GM11168 (cell line): ENCODE data around the gene LDLRAD4.

Experiments used
- in situ Hi-C: fragments of 300-500 bp; cut with MboI; formaldehyde crosslinking; loops from one replicate; pipeline ENCODE4 v1.12.0; 2022; ENCODE audit warnings: low sequenced_read_pairs; ENCODE audit not compliant: unreplicated experiment

Gene LDLRAD4

DNA sequence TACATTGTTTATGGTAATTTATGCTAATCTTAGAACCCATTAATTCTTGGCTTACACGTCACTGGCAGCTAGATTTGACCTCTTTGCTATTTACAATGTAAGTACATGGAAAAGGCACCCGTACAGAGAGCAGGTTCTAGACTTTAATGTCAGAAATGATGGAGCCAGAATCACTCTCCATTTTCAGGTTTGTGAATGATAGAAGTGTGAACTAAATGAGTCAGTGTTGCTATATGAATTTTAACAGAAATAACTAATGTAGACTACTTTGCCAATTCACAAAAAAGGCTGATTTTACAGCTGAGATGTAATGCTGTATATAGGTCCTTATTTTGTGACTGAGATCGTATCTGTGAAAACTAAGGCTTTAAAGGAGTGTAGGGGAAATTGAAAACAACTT, 214.6 kb downstream of the LDLRAD4 start:
- in situ Hi-C loops: no loop called here

DNA sequence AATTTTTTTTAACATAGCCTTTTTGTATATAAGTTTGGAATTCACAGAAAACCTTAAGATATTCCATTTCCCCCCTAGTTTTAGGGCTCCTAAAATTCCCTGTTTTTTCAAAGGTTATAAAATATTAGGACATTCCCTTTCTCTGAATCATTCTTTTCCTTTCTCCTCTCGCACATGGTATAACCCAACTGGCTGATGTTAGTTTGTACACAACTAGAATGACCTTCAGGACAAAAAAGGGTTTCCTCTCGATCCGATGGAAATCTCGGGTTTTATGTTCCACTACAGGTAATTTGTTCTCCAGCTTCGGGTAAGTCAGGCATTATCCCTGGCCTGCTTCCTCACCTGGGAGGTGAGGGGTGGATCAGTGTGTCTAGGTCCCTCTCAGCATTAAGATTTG, 215.1 kb downstream of the LDLRAD4 start:
- in situ Hi-C loops: no loop called here

DNA sequence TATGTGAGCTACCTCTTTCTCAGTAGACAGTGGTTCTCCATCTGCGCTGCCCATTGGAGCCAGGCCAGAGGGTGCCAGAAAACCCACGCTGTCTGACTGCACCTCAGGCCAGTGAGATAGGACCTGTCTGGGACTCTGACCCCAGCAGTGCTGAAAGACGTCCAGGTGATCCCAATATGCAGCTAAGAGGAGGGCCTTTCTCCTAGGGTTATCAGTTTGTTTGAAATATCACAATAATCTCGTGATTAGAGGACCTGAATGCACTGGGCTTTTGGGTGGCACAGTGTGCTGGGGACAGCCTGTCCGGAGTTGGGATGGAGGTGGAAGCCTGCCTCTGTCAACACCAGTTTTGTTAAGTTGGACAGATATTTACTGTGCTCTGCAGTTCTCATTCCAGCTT, 216.3 kb downstream of the LDLRAD4 start:
- in situ Hi-C loops: no loop called here

DNA sequence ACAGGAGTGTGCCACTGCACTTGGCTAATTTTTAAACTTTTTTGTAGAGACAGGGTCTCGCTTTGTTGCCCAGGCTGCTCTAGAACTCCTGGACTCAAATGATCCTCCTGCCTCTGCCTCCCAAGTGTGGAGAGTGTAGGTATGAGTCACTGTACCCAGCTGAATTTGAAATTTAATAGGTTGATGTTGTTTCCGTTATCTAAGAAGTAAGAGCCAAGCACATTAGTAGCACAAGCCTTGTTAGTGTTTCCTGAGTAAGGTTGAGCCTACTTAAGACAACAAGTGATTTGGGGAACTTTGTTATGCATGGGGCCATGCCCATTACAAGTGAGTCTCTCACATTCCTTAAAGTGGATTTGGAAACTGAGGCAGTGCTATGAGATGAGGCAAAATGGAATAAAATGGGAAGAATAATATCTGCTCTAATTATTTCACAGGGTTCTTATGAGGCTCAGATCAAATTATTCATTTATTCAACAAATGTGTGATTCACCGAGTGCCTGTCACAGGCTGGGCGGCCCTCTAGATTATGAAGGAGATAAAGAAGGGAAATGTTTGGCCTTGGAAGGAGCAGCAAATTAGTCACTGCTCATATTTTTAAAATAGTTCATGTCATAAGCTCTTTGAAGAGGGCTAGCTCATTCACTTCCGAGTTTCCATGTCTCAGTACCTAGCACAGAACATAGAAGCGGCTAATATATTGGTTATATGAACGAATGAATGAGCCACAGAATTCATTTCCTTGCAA, 217.2 kb downstream of the LDLRAD4 start:
- in situ Hi-C loops: no loop called here

DNA sequence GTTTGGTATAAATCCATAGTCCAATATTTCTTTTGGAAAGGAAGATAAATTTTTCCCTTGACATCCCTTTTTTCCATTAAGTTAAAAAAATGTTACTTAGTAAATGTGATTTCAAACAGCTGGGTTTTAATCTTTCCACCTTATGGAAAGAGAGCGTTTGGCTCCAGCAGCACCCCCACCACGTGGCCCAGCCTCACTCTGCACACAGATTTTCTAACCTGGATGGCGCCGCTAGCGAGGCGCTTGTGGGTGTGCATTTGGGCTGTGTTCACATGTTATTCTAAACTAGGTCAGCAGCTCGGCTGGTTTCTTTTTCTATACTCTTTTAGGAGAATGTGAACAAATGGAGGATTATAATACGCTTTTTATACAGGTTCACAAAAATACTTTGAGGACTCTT, 218.0 kb downstream of the LDLRAD4 start:
- in situ Hi-C loops: no loop called here

DNA sequence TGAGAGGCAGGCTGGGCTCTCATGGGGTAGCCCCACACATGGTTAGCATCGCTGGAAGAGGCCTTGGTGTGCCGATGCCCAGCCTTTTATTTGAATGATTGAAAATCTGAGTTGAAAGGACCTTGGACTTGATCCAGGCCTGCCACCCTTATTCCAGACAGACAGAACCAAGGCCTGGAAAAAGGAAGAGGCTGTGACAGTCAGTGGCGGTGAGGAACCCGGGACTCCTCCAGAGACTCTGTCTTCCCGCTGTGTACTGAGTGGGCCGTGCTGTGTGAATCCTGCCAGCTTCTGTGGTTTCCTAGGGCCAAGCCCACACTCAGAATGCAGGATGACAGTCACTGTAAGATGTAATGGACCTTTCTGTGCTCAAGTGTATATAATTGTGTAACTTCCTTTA, 218.5 kb downstream of the LDLRAD4 start:
- in situ Hi-C loops: no loop called here

DNA sequence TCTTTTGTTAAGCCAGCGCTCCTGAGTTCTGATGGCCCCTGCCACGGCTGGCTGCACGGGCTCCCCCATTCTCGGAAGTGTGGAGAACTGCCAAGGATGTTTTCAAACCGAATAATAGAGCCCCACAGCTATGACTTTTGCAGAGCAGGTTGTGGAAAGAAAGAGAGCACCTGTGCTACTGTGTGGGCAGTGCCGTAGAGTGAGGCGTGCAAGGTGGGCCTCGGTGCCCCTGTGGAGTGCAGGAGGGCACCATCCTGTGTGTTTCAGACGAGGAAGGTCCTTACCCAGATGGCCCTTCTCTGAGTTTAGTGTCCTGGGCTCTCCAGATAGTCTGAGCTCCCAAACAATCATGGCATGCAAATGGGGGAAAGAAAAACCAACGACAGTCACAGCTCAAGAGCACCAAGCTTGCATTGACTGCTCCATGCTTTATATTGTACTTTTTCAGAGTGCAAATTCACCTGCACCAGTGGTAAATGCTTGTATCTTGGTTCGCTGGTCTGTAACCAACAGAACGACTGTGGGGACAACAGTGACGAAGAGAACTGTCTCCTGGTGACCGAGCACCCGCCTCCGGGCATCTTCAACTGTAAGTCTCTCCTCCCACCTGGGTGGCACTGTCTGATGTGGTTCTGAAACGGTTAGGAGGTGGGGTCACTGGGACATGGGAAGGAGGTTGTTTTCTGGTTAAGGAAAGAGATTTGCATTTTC, 219.4 kb downstream of the LDLRAD4 start:
- in situ Hi-C loops: no loop called here

DNA sequence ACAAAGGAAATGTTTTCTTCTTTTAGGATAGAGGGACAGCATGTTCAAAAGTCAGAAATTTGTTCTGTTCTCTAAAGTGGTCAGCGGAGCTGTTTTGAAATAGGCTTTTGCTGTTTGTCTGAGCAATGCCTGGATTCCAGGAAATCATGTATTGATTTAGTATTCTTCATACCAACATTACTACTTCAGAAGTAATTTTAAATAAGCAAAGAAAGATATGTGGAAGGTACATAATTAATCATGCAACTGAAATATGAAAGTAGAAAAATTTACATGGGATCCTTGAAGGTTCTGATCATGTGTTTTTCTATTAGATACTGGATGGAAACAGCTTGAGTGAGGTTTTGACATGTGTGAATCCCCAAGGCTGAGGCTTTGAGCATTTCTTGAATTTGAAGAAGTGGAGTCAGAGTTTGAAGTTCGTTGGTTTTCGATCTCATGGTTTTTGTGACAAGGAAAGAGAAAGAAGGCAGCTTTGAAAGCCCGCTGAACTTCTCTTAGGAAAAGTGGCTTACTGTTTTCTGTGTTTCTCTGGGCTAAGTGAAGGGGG, 220.0 kb downstream of the LDLRAD4 start:
- in situ Hi-C loops: no loop called here

DNA sequence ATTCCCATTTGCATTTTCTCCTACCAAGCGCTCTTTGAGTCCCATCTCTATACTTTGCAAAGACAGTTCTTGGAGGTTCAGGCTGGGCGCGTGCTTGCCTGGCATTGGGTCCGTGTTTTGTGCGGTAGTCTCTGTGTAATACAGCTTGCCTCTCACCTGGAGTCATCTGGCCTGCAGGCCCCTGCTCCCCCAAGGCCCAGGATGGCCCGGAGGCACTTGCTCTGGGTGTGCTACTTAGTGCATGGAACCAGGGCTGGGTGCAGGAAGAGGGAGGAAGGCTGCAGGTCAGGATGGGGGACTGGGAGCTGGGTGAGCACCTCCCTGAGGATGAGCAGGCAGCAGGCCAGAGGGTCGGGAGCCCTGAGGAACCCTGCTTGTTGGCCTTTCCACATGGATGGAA, 220.9 kb downstream of the LDLRAD4 start:
- in situ Hi-C loops: no loop called here

DNA sequence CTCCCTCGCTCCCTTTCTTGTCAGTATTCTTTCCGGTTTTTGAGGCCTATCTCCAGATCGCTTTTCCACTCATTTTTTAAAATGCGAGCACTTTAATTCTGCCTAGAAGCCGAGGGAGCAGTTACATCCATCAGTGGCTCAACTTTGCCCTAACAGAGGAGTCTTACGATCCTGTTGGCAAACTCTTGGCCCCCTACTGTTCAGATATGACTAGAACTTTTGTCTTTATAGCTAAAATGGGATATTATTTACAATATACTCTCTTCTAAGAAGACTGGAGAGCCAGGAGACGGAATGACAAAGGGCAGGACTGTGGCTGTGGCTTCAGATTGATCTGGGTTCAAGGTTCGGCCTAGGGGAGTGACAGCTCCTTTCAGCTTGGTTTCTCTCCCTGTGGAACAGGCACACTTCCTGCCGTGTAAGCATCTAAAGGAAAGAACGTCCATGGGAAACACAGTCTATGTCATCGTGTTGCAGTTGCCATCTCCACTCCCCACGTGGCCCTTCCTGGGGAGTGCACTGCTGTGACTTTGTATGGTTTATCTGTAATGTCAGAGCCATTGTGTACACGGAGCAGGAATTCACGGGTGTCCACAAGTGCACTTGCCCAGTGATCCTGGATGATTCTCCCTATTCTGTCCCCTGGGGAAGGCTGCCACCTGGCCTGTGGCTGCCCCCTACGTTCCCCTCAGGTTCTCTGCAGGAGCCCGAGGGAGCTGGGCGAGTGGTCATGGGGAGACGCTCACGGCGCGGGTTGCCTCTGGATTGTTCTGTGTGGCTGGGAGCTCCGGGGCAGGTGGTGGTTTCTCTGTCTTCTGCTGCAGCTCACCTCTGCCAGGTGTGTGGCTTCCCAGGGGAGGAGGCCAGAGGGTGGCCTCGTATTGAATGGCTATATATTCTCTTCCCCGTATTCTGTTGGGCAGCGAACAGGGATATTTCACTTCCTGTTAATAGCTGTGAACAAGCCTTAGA, 222.0 kb downstream of the LDLRAD4 start:
- in situ Hi-C loops: no loop called here

DNA sequence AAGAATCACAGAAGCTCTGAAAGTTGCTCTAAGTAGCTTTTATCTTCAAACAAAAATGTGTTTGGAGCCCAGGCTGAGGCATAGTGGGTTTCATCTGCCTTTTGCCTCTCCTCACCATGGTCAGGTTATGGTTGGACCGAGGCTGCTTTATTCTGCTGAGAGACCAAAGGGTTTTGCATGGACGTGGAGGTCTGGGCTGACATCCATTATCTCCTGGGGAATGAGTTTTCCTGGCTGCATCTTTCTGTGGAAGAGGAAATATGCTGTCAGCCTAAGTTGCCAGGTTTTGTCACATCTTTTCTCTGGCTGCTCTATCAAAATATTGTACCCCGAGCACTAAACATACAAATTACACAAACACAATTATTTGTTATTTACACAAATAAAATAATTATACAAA, 223.2 kb downstream of the LDLRAD4 start:
- in situ Hi-C loops: no loop called here

DNA sequence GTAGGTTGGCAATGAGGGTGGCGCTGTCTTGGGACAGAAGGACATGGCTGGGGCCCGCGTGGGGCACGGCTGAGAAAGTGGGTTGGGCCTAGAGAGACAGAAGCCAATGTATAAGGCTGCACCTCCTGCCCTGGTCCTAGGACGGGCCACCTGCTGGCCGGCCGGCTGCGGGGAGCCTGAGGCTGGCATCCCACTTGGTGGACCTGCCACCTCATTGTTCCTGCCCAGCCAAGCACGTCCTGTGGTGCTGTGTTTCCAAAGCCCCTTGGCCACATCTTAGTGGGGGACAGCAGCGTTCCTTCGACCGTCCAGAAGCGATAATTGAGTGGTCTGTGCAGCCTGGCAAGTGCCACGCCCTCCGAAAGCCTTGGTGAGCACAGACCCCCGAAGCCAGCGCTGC, 223.9 kb downstream of the LDLRAD4 start:
- in situ Hi-C loops: no loop called here

DNA sequence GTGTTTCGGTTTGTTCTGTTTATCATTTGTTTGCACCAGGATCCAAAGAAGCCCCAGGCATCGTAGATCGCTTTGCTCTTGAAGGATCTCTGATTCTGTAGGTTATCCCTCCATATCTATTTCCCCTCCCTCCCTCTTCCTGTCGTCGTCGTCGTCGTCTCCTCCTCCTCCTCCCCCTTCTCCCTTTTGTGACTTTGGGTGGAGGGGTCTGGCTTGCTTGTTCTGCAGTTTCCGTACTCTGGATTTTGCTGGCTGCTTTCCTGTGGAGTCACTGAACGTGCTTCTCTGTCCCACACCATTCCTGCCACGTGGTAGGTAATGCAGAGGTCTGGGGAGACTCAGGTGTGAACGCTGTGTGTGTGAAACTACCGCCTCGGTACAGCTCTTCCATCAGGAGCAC, 225.0 kb downstream of the LDLRAD4 start:
- in situ Hi-C loops: no loop called here

DNA sequence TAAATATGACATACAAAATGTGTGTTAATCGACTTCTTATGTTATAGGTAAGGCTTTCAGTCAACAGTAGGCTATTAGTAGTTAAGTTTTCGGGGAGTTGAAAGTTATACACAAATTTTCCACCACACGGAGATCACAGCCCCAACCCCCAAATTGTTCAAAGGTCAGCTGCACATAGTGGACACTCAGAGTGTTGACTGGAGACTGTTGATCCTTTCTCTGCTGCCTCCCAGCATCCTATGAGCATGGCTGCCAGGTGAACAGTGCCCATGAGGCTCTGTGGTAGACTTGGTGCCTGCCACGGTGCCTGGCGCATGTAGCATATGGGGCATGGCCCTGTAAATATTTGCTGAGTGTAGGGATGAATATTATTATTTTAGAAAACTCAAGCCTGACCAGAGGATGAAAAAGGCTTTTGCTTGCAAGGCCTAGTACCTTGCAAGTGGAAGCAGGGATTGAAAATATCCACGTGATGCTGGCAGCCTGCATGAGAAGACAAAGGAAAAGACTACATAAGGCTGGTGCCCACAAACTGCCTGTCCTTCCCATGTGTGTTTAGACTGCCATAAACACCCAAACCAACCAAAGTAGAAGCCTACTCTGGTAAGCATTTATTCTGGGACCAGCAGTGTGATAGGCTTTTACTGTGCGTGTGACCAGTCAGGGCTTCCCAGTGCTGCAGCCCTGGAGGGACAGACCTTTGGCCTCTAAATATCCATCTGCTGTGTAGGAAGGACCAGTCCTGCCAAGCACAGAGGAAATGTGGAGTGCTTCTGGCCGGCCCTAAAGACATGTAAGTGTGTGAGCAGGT, 226.1 kb downstream of the LDLRAD4 start:
- in situ Hi-C loops: no loop called here

DNA sequence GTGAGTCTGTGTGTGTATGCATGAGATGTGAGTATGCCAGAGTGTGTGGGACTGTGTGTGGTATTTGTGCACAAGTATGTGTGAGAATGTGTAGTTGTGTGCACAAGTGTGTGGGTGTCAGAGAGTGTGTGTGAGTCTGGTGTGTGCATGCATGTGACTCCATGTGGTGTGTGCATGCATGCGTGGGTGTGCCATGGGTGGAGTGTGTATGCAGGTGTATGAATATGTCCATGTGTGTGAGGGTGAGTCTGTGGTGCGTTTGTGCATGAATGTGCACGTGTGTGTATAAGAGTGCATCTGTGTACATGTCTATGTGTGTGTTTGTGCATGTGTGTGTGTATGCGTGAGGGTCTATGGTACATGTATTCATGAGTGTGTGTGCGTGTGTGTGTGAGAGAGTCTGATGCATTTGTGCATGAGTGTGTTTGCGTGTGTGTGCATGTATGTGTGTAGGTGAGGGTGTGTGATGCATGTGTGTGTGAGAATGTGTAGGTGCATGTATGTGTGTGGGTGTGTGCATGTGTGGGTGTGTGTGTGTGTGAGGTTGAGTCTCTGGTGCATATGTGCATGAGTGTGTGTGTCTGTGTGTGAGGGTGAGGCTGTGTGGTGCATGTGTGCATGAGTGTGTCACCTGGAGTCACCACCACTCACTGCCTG, 226.8 kb downstream of the LDLRAD4 start:
- in situ Hi-C loops: no loop called here

DNA sequence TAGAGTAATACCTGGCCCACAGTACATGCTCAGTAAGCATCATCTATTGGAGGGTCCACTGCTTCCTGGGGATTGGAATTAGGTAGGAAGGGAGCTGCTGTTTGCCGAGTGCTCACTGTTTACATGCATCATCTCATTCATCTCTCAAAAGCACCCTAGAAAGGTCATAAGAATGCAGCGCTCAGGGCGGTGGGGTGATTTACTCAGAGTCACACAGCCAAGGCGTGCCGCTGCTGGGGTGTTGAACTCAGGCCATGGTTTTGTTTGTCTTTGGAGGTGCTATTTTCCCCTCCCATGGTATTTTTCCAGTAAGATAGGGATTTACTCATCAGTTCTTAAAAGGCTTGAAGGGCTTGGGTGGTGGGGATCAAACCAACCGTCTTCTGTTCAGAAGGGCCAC, 227.5 kb downstream of the LDLRAD4 start:
- in situ Hi-C loops: no loop called here

DNA sequence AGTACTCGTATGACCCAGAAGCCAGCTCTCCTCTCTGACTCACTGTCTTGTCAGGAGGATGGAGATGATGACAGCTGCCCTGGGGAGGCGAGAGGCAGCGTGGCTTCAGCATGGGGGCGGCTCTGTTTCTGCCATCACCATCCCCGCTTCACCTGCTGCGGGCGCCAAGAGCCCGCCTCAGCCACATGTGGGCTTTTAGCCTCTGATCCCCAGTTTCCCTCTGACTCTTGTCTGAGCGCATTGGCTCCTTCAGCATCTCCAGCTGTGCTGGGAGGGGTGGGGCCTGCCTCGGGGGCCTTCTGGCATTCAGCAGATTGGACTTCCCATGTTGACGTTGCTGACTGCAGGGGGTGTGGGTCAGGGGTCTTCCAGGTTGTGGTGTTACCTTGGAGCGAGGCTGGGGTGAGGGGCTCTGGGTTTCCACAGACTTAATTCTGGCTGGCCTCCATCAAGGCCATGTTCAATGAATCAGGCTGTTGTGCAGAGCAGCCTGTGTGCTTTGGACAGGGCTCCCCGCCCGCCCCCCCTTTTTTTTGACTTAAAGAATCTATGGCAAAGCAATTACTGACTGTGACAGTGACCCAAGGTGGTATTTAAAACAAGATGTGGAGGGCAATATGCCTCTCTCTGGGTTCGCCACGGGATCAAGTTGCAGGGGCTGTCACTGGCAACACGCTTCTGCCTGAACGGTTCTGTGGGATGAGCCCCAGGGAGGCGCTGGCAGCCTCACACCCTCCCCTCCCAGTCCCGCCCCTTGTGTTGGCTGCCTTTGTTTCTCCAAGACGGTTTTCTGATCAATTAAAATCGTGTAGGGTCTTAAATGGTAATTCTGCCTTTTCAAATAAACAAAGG, 228.3 kb downstream of the LDLRAD4 start:
- in situ Hi-C loops: no loop called here

DNA sequence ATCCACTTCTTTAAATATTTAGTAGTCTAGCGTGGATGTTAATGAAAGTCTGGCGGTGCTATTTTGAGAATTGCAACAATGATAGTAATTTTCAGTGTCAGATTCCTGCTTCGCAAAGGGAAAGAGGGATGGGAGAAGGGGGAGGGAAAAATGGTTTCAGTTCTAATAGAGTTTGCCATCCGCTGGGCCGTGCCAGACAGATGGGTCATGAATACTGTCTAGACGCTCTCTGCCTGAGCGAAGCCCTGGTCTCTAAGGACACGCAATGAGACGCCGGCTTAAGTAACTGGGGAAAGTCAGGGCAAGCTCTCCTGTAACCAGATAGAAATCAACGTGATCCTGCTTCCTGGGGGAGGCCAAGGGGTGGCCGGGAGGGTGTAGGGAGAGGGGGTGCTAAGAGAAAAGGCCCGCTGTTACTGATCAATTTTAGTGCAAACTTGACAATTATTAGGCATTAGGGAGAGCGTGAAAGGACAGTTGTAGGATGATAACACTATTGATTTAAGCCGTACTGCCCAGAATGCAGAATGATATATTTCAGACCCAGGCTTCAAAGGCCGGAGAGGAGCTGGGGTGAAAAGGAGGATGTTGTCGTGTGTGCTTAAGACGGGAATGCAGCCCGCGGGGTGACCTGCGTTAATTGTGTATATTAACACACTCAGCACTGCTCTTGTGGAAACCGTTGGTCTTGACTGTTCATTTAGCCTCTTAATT, 229.2 kb downstream of the LDLRAD4 start:
- in situ Hi-C loops: no loop called here
